T47D (cell line): ENCODE data around the gene JPH3.

Experiments used
- DNase-seq, 2 experiments: peaks; one replicate each; pipeline versions ENCODE4 v3.0.0 to v3.0.0-alpha.2; 2011 to 2012; ENCODE audit warnings: low read depth in 1 of 2, low spot score in 1 of 2
- JUND ChIP-seq: IDR thresholded peaks from 2 replicates; pipeline ENCODE4 v1.6.1; 2012; ENCODE audit warnings: low read depth
- in situ Hi-C: cut with HindIII; loops from 2 replicates; pipeline ENCODE4 v1.10.0; 2016; ENCODE audit warnings: low sequenced_read_pairs, low pct_unique_long_range_greater_than_20kb

JPH3 gene

GRCh38 chr16:87736008-87736382 lies 133.7 kb downstream of the JPH3 start:
- TF ChIP-seq JUND: no peak
- in situ Hi-C loops: no loop called here
- no peak for DNase-seq

DNA sequence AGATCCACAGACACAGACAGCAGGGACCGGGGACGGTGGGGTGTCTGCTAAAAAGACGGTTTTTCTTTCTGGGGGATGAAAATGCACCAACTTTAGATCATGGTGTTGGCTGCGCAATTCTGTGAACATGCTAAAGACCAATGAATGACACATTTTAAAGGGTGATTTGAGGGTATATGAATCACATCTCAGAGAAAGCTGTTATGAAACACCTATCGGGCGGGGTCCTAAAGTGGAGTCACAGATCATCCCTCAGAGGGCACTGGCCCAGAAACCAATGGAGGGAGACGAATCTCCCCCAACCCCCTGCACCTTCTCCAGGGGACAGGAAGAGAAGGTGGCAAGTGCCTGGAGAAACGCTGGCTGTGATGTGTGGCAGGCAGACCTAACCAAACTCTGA lies 137.5 kb downstream of the JPH3 start:
- no peak for TF ChIP-seq JUND
- DNase-seq: no peak
- in situ Hi-C loops: no loop called here

DNA sequence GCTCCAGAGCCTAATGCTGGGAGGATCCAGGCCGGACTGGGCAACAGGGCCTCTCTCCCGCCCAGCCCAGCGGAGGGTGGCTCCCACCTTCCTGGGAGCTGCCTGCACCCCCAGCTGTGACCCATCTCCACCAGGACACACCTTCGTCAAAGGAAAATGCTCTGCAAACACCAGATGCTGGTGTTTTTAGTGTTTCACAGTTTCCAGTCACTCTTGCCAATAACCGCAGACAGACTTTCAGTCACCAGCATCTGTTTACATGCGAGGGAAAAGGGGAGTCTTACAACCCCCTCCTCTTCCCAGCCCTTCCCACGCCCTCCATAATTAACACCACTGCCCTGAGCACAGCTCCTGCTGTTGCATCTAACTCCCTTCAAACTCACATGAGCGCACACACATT lies 138.1 kb downstream of the JPH3 start:
- no peak for DNase-seq
- TF ChIP-seq JUND: no peak
- in situ Hi-C loops: no loop called here

GRCh38 chr16:87740909-87741424 lies 138.7 kb downstream of the JPH3 start:
- DNase-seq: no peak
- TF ChIP-seq JUND: no peak
- in situ Hi-C loops: no loop called here

- TF ChIP-seq JUND: no peak
- no peak for DNase-seq
- in situ Hi-C loops: no loop called here
Observed at GRCh38 chr16:87741700-87742415, 139.6 kb downstream of the JPH3 start.

- in situ Hi-C loops: no loop called here
- no peak for DNase-seq
- no peak for TF ChIP-seq JUND
Observed at GRCh38 chr16:87742781-87743490, 140.6 kb downstream of the JPH3 start.

- in situ Hi-C loops: no loop called here
- TF ChIP-seq JUND: no peak
- DNase-seq: no peak
Observed at GRCh38 chr16:87744750-87745514, 142.6 kb downstream of the JPH3 start.

DNA sequence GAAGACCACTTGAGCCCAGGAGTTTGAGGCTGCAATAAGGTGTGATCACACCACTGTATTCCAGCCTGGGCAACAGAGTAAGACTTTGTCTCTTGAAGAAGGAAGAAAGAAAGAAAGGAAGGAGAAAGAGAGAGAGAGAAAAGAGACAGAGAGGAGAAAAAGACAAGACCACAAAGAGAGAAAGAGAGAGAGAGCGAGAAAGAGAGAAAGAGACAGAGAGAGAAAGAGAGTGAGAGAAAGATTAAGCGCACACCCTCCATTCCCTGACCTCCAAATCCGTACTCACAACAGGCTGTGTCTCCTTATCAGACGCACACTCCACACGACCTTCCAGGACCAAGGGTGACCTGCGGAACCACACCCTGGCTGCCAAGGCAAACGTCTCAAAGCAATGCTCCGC lies 143.9 kb downstream of the JPH3 start:
- in situ Hi-C loops: no loop called here
- no peak for TF ChIP-seq JUND

More for the DNA sequence above, 143.9 kb downstream of the JPH3 start:
- no peak for DNase-seq
